Effector CD4-positive, alpha-beta T cell (primary cell): Measurements from ENCODE around the gene CD27.
"Not testable (repeated sequence)": the region's sequence is repeated elsewhere in the genome, so short reads cannot be mapped to it uniquely, and the experiment has no call there.

Experiments used
- DNase-seq: peaks from one replicate; pipeline ENCODE4 v3.0.0-alpha.2; 2020
- total RNA-seq: gene quantifications from one replicate; lab custom pipeline; 2026; lab: John Stamatoyannopoulos, UW

The CD27 gene
- total RNA-seq: 72.6 reads per million, percentile 76 among the genes with 10 or more reads in this experiment

DNA sequence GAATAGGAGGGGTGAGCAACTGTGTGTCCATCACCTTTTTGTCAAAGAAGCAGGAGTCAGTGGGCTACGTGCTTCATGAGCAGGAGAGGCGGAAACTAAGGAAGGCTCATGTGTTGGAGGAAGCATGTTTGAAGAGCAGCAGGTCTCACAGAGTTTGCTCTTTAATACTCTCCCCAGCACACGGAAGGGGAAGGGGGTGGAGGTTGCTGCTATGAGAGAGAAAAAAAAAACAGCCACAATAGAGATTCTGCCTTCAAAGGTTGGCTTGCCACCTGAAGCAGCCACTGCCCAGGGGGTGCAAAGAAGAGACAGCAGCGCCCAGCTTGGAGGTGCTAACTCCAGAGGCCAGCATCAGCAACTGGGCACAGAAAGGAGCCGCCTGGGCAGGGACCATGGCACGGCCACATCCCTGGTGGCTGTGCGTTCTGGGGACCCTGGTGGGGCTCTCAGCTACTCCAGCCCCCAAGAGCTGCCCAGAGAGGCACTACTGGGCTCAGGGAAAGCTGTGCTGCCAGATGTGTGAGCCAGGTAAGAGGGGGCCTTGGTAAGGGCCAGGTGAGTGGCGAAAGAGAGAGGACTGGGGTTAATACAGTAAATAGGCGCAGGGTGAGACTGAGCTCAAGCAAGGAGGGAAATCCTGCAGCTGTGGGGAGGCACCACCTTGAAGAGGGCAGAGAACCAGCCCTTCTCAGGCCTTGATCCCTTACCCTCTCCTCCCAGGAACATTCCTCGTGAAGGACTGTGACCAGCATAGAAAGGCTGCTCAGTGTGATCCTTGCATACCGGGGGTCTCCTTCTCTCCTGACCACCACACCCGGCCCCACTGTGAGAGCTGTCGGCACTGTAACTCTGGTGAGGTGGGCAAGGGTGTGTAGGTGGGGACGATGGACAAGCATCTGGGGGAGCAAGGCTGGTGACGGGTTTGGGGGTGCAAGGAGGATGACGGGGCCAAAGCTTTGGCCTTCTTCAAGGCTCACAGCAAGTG is at the start of gene CD27:
Gene CD27, plus strand, starts transcription at position 252 of the 985 bp plus-strand sequence. Its CDS starts 141 bp downstream, at position 393.
- DNase-seq: no peak

DNA sequence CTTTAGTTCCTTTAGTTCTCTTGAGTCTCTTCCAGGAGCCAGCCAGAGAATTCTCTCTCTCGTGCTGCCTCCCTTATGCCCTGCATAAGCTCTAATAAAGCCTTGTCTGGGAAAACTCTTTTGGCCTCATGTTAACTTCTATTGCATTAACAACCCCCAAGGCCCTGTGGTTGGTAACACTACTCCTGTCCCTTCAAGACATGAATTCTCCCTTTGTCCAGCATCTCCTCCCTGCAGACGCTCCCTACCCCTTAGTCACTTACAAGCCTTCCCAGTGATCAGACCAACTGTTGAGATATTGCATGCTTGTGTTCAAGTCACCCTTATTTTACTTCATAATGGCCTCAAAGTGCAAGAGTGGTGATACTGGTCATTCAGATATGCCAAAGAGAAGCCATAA is 48.7 kb upstream of the CD27 start:
- DNase-seq: no peak

DNA sequence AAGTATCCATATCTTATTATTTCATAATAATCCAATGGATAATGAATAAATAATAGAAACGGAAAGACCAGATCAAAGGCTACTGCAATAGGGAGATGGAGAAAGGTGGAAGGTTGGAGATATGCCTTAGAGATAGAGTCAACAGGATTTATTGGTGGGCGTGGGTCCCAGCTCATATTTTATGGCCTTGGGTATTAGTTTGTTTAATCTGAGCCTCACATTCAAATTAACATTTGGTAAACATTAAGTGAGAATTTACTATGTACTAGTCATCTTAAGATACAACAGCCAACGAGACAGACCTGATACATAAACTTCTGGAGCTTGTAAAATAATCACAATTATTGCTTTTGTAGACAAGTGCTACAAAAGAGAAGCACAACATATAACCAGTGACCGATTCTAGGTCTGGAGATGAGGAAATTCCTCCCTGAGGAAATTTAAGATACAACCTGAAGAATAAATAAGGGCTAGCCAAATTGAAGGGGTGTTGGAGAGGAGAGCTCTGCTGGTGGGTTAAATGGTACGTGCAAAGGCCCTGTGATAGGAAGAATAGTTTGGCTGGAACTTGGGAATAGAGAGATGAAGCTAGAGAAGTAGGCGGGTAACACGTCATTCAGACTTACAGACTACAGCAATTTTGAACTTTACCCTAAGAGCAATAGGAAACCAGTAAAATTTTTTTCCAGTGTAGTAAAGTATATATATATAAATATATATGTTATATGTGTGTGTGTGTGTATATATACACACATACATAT is 44.7 kb upstream of the CD27 start:
- no peak for DNase-seq

DNA sequence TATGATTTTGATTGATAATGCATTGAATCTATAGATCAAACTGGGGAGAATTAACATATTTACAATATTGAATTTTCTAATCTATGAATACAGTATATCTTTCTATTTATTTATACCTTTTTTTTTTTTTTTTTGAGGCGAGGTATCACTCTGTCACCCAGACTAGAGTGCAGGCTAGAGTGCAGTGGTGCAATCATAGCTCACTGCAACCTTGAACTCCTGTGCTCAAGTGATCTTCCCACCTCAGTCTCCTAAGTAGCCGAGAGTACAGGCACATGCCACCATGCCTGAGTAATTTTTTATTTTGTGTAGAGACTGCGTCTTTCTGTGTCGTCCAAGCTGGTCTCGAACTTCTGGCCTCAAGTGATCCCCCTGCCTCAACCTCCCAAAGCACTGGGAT is 40.4 kb upstream of the CD27 start:
- DNase-seq: no peak

DNA sequence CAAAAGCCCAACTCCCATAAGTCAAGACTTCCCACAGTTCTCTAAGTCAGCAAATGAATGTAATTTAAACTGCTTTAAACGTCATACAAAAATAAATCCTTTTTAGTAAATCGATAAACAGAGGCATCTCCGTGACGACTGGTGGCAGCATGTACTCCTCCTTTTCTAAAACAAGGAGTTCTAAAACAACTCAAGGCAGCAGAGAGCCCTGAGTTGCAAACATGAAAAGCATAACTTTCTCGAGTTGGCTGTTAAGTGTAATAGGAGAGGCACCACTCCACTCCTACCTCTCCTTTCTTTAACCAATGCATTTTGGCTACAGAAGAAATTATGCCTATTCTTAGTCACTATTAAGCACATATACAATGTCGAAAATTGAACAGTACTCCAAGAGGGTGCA is 38.8 kb upstream of the CD27 start:
- DNase-seq: no peak

DNA sequence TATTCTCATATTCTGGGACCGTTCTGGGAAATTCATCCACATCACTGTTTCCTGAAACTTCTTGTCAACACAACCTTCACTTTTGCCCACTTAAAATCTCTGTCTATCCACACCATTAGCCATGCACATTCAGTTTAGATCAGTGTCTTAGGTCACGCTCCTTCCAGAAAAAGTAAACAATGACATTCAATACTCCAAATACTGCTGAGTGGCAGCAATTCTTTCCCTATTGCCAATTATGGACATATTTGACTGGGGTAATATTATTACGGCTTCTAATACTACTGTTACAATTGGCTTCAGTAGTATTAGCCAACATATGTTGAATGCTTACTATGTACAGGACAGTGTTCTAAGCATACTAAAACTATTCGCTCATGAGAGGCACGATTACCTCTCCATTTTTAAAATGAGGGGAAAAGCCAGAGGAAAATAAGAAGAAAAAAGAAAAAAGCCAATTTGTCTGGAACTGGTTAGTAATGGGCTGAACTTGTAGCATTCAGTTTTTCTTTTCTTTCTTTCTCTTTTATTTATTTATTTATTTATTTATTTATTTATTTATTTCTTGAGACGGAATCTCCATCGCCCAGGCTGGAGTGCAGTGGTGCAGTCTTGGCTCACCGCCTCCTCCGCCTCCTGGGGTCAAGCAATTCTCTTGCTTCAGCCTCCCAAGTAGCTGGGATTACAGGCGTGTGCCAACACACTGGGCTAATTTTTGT is 37.4 kb upstream of the CD27 start:
- no peak for DNase-seq

DNA sequence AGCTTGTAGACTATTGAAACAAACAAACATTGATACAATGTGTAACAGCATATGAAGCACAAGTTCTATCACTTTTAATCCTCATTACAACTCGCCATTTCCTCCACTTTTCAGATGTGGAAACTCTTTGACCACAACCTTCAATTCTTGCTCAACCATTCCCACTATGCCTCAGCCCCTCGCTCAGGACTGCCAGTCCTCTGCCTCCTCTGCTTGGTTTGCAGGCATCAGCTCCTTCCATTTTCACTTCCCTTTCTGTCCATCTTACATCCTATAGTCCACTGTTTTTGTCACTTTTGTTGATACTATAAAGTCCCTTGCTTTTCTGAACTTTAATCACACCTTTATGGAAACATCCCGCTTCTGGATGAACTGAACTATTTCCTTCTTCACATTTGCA is 28.2 kb upstream of the CD27 start:
- no peak for DNase-seq

DNA sequence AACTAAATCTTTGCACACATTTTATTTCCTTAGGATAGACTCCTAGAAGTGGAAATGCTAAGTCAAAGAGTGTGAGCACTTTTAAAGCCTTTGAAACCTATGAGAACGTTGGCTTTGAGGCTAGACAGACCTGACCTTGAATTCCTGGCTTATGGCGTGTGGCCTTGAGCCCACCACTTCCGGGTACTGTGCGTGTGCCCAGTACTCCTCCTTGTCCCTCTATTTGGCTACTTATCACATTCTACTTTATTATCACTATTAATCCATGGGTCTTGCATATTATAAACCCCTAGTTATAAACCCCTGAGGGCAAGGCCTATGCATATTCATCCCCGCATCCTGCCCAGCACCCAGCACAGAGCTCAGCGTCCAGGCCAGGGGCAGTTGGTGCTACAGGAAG is 26.0 kb upstream of the CD27 start:
- no peak for DNase-seq

DNA sequence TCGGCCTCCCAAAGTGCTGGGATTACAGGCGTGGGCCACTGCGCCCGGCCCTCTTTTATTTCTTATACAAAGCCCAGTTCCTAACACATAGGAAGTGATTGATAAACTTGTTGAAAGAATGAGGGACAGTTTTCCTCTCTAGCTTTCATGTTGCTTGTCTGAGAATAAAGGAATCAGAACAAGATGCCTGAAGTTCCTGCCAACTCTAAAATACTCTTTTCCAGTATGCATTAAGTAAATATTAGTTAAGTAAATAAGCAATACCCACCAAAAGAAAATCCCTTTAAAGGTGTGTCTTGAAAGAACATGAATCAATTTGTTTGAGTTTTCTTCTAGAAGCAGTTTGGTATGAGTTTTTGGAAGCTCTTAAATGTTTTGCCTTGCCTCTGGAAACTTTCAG is 24.4 kb upstream of the CD27 start:
- no peak for DNase-seq

DNA sequence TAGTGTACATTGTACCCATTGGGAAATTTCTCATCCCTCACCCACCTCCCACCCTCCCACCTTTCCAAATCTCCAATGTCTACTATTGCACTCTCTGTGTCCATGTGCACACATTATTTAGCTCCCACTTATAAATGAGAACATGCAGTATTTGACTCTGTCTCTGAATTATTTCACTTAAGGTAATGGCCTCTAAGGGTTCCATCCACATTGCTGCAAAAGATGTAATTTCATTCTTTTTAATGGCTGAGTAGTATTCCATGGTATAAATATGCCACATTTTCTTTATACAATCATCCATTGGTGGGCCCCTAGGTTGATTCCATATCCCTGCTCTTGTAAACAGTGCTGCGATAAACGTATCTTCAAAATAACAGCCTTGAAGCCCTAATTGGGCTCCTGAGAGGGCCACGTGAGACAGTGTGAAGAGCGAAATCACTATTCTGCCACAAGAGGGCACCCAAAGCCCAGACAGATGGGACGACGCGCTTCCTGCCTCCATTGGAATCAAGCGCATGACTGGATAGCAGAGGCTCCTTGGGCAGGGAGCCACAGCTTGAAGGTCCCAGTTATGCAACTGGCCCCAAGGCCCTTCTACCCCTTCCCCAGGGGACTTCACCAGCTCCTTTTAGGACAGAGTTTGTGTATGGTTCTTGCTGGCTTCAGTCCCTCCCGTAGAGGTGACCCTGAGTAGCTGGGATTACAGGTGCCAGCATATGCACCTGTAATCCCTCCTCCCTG is 21.3 kb upstream of the CD27 start:
- peak; percentile 71 for DNase-seq

DNA sequence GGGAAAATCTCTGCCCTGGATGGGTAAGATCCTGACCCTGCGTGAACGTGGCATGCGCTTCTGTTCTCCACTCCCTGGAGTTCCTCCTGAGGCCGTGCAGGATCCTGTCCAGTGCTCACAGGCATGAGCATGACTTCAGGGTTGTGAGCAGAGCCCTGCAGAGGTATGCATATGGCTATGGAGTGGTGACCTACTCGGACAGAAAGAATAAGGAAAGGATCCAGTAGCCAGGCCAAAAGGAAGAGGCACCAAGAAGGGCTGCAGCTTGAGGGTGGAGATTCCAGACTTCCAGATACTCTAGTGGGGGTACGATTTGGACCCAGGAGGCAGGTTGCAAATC is 20.8 kb upstream of the CD27 start:
- DNase-seq: no peak

DNA sequence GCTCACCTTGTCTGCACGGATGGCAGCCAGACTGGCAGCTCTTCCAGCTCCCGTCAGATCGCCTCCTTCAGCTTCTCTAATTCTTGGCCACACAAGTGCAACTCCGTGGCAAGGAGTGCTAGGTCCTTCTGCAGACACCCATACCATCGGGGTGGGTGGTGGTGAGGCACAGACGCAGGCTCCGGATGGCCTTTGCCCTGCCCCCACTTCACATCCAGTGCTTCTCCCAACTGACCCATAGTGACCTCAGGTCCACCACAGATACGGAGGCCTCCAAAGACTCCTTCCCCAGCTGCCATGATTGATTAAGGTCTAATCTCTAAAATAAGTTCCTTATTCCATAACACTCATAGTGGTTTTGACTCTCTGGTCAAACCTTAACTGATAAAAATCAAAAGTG is 19.9 kb upstream of the CD27 start:
- no peak for DNase-seq

DNA sequence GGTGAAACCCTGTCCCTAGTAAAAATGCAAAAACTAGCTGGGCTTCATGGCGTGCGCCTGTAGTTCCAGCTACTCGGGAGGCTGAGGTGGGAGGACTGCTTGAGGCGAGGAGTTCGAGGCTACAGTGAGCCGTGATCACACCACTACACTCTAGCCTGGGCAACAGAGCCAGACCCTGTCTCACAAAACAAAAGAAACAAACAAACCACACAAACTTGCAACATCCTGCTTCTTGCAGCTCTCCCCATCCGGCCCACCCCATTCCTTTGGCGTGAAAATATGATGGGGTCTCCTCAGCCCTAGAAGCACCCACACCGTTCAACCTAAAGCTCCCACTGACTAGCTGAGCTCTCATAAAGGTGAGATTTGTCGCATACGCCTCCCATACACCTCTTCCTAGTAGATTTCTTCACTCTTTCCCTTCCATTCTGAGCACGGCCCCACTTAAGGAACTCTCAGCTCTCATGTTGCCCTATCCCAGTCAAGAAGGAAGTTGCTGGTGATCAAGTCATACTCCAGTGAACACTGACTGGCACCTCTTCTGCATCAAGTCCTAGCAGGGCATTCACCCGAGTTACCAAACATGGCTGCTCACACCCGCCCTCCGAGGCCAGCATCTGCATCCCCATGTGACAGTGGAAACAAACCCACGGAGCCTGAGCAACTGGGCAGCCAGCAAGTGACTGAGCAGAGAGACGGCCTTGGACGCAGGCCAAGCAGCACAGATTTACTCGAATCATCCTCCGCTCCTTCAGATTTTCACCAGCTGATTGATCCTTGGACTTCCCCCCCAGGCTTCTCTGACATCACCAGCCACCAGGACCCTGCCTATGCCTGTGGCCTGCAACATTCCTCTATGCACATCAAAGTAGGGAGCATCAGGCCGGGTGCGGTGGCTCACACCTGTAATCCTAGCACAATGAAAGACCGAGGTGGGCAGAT is 18.9 kb upstream of the CD27 start:
- no peak for DNase-seq

DNA sequence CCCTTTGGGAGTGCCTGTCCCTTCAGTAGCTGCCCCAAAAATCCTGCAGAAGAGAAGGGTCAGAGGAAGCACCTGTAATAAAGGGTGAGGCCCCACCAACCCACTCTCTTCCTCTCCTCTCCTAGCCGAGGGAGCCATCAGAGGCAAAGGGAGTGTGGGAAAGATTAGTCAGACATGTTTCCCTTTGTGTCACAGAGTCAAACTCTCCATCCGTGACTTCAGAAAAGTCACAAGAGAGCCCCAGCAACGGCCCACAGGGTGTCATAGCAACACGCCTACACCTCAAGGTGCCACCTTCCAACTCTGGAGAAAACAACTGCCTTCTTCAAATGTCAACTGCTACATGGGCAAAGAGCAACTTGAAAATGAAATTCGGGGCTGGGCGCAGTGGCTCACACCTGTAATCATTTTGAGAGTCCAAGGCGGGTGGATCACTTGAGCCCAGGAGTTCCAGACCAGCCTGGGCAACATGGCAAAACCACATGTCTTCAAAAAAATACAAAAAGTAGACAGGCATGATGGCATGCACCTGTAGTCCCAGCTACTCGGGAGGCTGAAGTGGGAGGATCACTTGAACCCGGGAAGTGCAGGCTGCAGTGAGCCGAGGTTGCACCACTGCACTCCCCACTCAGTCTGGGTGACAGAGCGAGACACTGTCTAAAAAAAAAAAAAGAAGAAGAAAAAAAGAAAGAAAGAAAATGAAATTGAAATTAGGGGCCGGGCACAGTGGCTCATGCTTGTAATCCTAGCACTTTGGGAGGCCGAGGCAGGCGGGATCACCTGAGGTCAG is 17.7 kb upstream of the CD27 start:
- peak; percentile 75 for DNase-seq

DNA sequence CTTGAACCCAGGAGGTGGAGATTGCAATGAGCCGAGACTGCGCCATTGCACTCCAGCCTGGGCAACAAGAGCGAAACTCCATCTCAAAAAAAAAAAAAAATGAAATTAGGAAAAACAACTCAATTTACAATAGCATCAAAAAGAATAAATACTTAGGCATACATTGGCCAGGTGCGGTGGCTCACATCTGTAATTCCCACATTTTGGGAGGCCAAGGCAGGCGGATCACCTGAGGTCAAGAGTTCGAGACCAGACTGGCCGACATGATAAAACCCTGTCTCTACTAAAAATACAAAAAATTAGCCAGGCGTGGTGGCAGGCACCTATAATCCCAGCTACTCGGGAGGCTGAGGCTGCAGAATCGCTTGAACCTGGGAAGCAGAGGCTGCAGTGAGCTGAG is 17.0 kb upstream of the CD27 start:
- not testable (repeated sequence) for DNase-seq

DNA sequence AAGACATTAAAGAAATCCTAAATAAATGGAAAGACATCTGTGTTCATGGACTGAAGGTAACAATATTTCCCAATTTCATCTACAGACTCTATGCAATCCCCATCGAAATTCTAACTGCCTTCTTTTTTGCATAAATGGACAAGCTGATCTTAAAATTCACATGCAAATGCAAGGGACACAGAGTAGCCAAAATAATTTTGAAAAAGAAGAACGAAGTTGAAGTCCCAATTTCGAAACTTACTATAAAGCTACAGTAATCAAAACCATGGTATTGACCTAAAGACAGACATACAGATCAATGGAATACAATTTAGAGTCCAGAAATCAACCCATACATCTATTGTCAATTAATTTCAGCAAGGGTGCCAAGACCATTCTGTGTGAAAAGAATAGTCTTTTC is 16.4 kb upstream of the CD27 start:
- no peak for DNase-seq

DNA sequence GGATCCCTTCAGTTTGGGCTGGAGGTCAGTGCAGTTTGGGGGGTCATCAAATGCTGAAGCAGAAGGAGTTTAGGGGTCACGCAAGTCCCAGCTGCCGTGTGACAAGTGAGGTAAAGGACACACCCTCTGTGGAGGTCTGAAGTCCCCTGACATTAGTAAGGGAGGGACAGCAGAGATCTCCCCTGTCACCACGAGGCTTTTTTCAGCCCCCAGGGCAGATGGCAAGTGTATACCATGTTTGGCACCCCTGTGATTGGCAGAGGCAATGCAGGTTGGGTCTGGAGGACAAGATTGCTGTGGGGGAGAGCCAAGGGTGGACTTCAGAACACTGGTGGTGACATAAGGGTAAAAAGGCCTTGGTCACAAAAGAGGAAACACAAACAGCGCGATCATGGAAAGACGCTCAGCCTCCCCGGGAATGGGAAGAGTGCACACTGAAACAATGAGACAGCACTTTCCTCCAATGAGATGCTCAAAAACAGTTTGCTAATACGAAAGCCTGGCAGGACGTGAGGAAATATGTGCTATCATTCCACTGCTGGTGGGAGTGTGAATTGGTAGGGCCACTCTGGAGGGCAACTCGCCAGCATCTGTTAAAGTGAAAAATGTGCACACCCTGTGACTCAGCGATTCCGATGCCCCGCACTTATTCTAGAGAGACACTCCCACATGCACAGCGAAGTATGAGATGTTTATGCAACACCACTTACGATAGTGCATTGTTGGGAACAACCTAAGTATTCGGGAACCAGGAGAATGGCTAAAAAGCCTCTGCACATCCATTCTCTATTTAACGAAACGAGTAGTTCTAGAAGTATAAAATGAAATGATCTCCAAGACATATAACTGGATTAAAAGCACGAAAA is 14.4 kb upstream of the CD27 start:
- no peak for DNase-seq

DNA sequence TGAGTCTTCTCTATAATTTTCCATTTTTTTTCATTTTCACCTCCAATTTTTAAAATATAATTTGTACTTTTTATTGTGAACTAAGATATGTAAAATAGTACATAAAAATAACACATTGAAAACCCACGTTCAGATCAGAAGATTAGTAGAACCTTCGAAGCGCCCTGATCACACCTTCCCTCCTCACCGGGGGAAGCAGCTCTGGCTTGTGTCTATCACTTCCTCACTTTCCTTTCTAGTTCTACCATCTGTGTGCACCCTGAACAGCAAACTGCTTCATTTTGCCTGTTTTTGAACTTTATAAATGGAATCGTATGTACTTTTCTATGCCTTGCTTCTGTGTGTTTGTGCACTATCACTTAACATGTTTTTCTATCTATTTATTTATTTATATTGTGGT is 11.8 kb upstream of the CD27 start:
- no peak for DNase-seq
